HFF-Myc (cell line): ENCODE results near the gene STRADA.

Source experiments
- DNase-seq: peaks from one replicate; pipeline ENCODE4 v3.0.0-alpha.2; 2011; ENCODE audit warnings: low read depth; ENCODE audit errors: extremely low read depth
- H3K4me3 ChIP-seq: replicated peaks from 2 replicates; pipeline ENCODE4 v1.5.1; 2011; ENCODE audit warnings: low read depth, mild to moderate bottlenecking, control low read depth, low read length
- TF ChIP-seq, protein P1 (sequence below): IDR thresholded peaks from 2 replicates; pipeline ENCODE4 v1.5.1; 2012; ENCODE audit warnings: mild to moderate bottlenecking, low read depth, low read length, control low read depth; ENCODE audit errors: missing control alignments

STRADA gene

GRCh38 chr17:63758428-63758827, 16.8 kb upstream of the STRADA start:
- H3K4me3 ChIP-seq: no peak overlapping the region
- TF ChIP-seq, protein P1, sequence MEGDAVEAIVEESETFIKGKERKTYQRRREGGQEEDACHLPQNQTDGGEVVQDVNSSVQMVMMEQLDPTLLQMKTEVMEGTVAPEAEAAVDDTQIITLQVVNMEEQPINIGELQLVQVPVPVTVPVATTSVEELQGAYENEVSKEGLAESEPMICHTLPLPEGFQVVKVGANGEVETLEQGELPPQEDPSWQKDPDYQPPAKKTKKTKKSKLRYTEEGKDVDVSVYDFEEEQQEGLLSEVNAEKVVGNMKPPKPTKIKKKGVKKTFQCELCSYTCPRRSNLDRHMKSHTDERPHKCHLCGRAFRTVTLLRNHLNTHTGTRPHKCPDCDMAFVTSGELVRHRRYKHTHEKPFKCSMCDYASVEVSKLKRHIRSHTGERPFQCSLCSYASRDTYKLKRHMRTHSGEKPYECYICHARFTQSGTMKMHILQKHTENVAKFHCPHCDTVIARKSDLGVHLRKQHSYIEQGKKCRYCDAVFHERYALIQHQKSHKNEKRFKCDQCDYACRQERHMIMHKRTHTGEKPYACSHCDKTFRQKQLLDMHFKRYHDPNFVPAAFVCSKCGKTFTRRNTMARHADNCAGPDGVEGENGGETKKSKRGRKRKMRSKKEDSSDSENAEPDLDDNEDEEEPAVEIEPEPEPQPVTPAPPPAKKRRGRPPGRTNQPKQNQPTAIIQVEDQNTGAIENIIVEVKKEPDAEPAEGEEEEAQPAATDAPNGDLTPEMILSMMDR: no peak
- no peak for DNase-seq

GRCh38 chr17:63754046-63754445, 12.4 kb upstream of the STRADA start:
- no peak for DNase-seq
- TF ChIP-seq, protein P1: no peak
- H3K4me3 ChIP-seq: no peak overlapping the region

DNA sequence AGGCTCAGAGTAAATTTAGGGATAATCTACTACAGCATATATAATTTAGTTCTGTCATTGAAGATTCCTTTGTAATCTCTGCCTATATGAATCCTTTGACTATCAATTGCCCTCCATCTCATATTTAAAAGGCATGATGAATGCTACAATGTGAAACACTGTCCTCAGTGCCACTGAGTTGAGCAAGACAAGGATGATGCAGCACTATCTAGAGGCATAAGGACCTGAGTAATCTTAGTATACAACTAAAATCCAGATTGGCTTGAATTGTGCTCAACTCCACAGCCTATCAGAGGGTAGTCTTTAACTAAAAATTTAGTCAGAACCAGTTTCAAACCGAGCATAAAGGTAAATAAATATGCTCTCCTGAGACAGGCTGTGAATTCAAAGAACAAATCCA, 11.6 kb upstream of the STRADA start:
- no peak overlapping the region for H3K4me3 ChIP-seq
- no peak for DNase-seq
- TF ChIP-seq, protein P1: no peak

DNA sequence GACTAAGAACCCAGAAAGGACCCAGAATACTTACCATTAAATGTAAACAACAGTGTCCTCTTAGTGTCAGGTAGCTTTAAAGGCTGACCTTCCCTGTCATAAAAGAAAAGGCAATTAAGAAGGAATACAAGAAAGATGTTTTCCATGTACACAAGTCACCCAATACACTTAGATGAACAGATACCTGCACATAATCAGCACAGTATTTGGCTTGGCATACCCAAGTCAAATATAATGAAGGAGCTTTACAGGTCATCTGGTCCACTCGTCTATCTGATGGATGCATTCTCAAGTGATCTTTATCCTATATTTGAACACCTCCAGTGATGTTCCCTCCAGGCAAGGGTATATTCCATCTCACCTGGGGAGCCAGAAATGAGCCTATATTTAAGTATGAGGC, 11.1 kb upstream of the STRADA start:
- DNase-seq: no peak
- TF ChIP-seq, protein P1: no peak
- H3K4me3 ChIP-seq: no peak overlapping the region

GRCh38 chr17:63751806-63752205, 10.2 kb upstream of the STRADA start:
- TF ChIP-seq, protein P1: no peak
- no peak overlapping the region for H3K4me3 ChIP-seq
- no peak for DNase-seq

GRCh38 chr17:63741143-63741407, 524 bp downstream of the STRADA start:
- DNase-seq: no peak
- peak overlapping the region; percentile 71 for H3K4me3 ChIP-seq
- TF ChIP-seq, protein P1: no peak

- DNase-seq: no peak
- peak overlapping the region; percentile 71 for H3K4me3 ChIP-seq
- TF ChIP-seq, protein P1: no peak
Measured at GRCh38 chr17:63740464-63741142, 996 bp downstream of the STRADA start.
